H1 (cell line): ENCODE results near the gene RABL2B. TPM values are rescaled to one million over a fixed set of nuclear protein-coding genes. Genes with fewer than 3 reads are reported as not detected.
"Not testable (repeated sequence)": the region's sequence is repeated elsewhere in the genome, so short reads cannot be mapped to it uniquely, and the experiment has no call there.

Experiments used
- CTCF ChIA-PET: fragments of 300-600 bp; sonication (Branson Sonifier 250); formaldehyde crosslinking; loops from one replicate; lab custom pipeline; 2021; ENCODE audit not compliant: partially characterized antibody; lab: Charles Lee
- POLR2A ChIA-PET: fragments of 300-600 bp; sonication (Branson Sonifier 250); formaldehyde crosslinking; loops from one replicate; lab custom pipeline; 2021; ENCODE audit warnings: inconsistent platforms; ENCODE audit not compliant: partially characterized antibody; lab: Charles Lee
- DNase-seq, 2 experiments: peaks; one replicate each; pipeline versions ENCODE4 v3.0.0 to v3.0.0-alpha.2; 2010 to 2022; ENCODE audit warnings: low spot score in 2 of 2, low read depth in 1 of 2, mixed read lengths in 1 of 2
- FAIRE-seq: peaks from 2 replicates; lab custom pipeline; 2011; peaks lifted over from hg19 to GRCh38; lab: Jason Lieb, UNC
- H2AFZ ChIP-seq: 2 replicates; pipeline ENCODE4 v1.8.1; 2012; ENCODE audit warnings: low read length, inconsistent platforms
- H2AK5ac ChIP-seq: 2 replicates; pipeline ENCODE4 v1.6.1; 2013; ENCODE audit warnings: low read depth, low read length
- H2BK120ac ChIP-seq: replicated peaks from 2 replicates; pipeline ENCODE3; 2013; ENCODE audit warnings: low read depth, low read length, inconsistent platforms
- H2BK12ac ChIP-seq: 2 replicates; pipeline ENCODE4 v1.6.1; 2013; ENCODE audit warnings: low read depth, low read length
- H2BK15ac ChIP-seq: 2 replicates; pipeline ENCODE4 v1.6.1; 2013; ENCODE audit warnings: low read length
- H2BK20ac ChIP-seq: 2 replicates; pipeline ENCODE4 v1.6.1; 2013; ENCODE audit warnings: low read length
- H2BK5ac ChIP-seq: 2 replicates; pipeline ENCODE4 v1.6.1; 2013; ENCODE audit warnings: low read depth, low read length
- H3K14ac ChIP-seq: 2 replicates; pipeline ENCODE4 v1.6.1; 2013; ENCODE audit warnings: inconsistent platforms; ENCODE audit not compliant: insufficient read length
- H3K18ac ChIP-seq: 2 replicates; pipeline ENCODE4 v1.6.1; 2013; ENCODE audit warnings: low read length; ENCODE audit errors: extremely low read depth
- H3K23ac ChIP-seq: 2 replicates; pipeline ENCODE4 v1.6.1; 2013; ENCODE audit warnings: inconsistent platforms; ENCODE audit not compliant: insufficient read length
- H3K23me2 ChIP-seq: 2 replicates; pipeline ENCODE4 v1.6.1; 2013; ENCODE audit warnings: low read depth, low read length
- H3K27ac ChIP-seq: 2 replicates; pipeline ENCODE4 v1.6.1; 2011; ENCODE audit warnings: low read depth, low read length, inconsistent platforms
- H3K27me3 ChIP-seq, 4 experiments: replicated peaks in 1 of 4; 1 replicate in 1 of 4; 2 replicates in 3 of 4; pipeline versions ENCODE4 v1.6.1 to v1.8.1; 2011 to 2013; ENCODE audit warnings: low read length in 3 of 4, mild to moderate bottlenecking in 3 of 4, inconsistent platforms in 2 of 4, mixed read lengths in 2 of 4, moderate library complexity in 1 of 4; ENCODE audit not compliant: control insufficient read depth in 3 of 4, insufficient read depth in 3 of 4; ENCODE audit errors: extremely low read depth in 1 of 4
- H3K36me3 ChIP-seq, 4 experiments: 2 replicates each; pipeline versions ENCODE4 v1.6.1 to v1.8.1; 2011 to 2013; ENCODE audit warnings: mild to moderate bottlenecking in 4 of 4, low read length in 3 of 4, moderate library complexity in 2 of 4, control low read depth in 1 of 4, inconsistent platforms in 1 of 4; ENCODE audit not compliant: insufficient read depth in 4 of 4, control insufficient read depth in 2 of 4
- H3K4ac ChIP-seq: replicated peaks from 2 replicates; pipeline ENCODE3; 2013; ENCODE audit warnings: low read length, low read depth, mixed read lengths, inconsistent platforms; ENCODE audit not compliant: insufficient read length
- H3K4me1 ChIP-seq, 4 experiments: replicated peaks in 1 of 4; 1 replicate in 1 of 4; 2 replicates in 3 of 4; pipeline versions ENCODE4 v1.6.1 to v1.8.1; 2011 to 2013; ENCODE audit warnings: low read length in 3 of 4, inconsistent platforms in 2 of 4, mixed read lengths in 1 of 4; ENCODE audit not compliant: insufficient read depth in 4 of 4, control insufficient read depth in 3 of 4
- H3K4me2 ChIP-seq, 2 experiments: 2 replicates each; pipeline versions ENCODE4 v1.6.1 to v1.8.1; 2011 to 2013; ENCODE audit warnings: low read depth in 2 of 2, low read length in 2 of 2, control low read depth in 1 of 2, inconsistent platforms in 1 of 2, mild to moderate bottlenecking in 1 of 2; ENCODE audit not compliant: insufficient read depth in 1 of 2
- H3K4me3 ChIP-seq, 4 experiments: fragments of 200-600, 300-600 bp in 1 of 4; sonication (generic), shearing (Covaris generic), sonication (Bioruptor Twin) in 1 of 4; 2 replicates each; pipeline versions ENCODE4 v1.5.1 to v1.8.1; 2011 to 2016; ENCODE audit warnings: low read length in 4 of 4, low read depth in 3 of 4, control low read depth in 2 of 4, inconsistent platforms in 2 of 4, mild to moderate bottlenecking in 2 of 4, mixed read lengths in 1 of 4, moderate library complexity in 1 of 4; ENCODE audit not compliant: insufficient read depth in 2 of 4; ENCODE audit errors: extremely low read depth in 1 of 4
- H3K56ac ChIP-seq: replicated peaks from 2 replicates; pipeline ENCODE3; 2013; ENCODE audit warnings: low read depth, mild to moderate bottlenecking, mixed read lengths, low read length, inconsistent platforms; ENCODE audit not compliant: insufficient read length
- H3K79me1 ChIP-seq: 2 replicates; pipeline ENCODE4 v1.6.1; 2013; ENCODE audit warnings: low read depth, low read length, control low read depth
- H3K79me2 ChIP-seq, 2 experiments: 2 replicates each; pipeline versions ENCODE4 v1.6.1 to v1.8.1; 2012 to 2013; ENCODE audit warnings: low read length in 2 of 2, mild to moderate bottlenecking in 2 of 2, inconsistent platforms in 1 of 2; ENCODE audit not compliant: insufficient read depth in 2 of 2, control insufficient read depth in 1 of 2
- H3K9ac ChIP-seq, 4 experiments: replicated peaks in 1 of 4; 1 replicate in 1 of 4; 2 replicates in 3 of 4; pipeline versions ENCODE4 v1.6.1 to v1.8.1; 2011 to 2013; ENCODE audit warnings: low read depth in 3 of 4, low read length in 3 of 4, control low read depth in 2 of 4, mild to moderate bottlenecking in 2 of 4, moderate library complexity in 2 of 4, inconsistent platforms in 1 of 4; ENCODE audit errors: extremely low read depth in 1 of 4
- H3K9me3 ChIP-seq, 2 experiments: 2 replicates each; pipeline versions ENCODE4 v1.6.1 to v1.8.1; 2012 to 2013; ENCODE audit warnings: mild to moderate bottlenecking in 2 of 2, moderate library complexity in 2 of 2, control low read depth in 1 of 2, inconsistent platforms in 1 of 2, low read depth in 1 of 2, low read length in 1 of 2, mixed read lengths in 1 of 2; ENCODE audit not compliant: insufficient read depth in 2 of 2
- H4K20me1 ChIP-seq, 2 experiments: replicated peaks in 1 of 2; 2 replicates each; pipeline versions ENCODE3 to v1.8.1; 2011 to 2013; ENCODE audit warnings: inconsistent platforms in 2 of 2, low read length in 2 of 2, mild to moderate bottlenecking in 1 of 2; ENCODE audit not compliant: insufficient read depth in 2 of 2, control insufficient read depth in 1 of 2
- H4K5ac ChIP-seq: 2 replicates; pipeline ENCODE4 v1.6.1; 2013; ENCODE audit warnings: low read length, low read depth, mixed read lengths, inconsistent platforms; ENCODE audit not compliant: insufficient read length
- H4K8ac ChIP-seq: 2 replicates; pipeline ENCODE4 v1.8.0; 2013; ENCODE audit warnings: mild to moderate bottlenecking, moderate library complexity, low read length, inconsistent platforms; ENCODE audit not compliant: insufficient read depth; ENCODE audit errors: extremely low read depth
- H4K91ac ChIP-seq: replicated peaks from 2 replicates; pipeline ENCODE3; 2013; ENCODE audit warnings: low read length, mixed read lengths, inconsistent platforms; ENCODE audit not compliant: insufficient read length
- GABPA ChIP-seq: IDR thresholded peaks from 2 replicates; pipeline ENCODE4 v1.6.1; 2011; ENCODE audit warnings: mild to moderate bottlenecking, low read length, moderate library complexity, borderline replicate concordance; ENCODE audit not compliant: insufficient read depth
- HDAC2 ChIP-seq, 2 experiments: fragments of 300-600 bp in 1 of 2; sonication (generic) in 1 of 2; IDR thresholded peaks; 2 replicates each; pipeline ENCODE4 v1.6.1; 2011 to 2012; ENCODE audit warnings: low read depth in 2 of 2, low read length in 2 of 2, mild to moderate bottlenecking in 2 of 2, moderate library complexity in 2 of 2, borderline replicate concordance in 1 of 2, inconsistent platforms in 1 of 2
- KDM4A ChIP-seq: IDR thresholded peaks from one replicate; pipeline ENCODE4 v1.7.1; 2012; ENCODE audit warnings: low read depth, mild to moderate bottlenecking, moderate library complexity, low read length, inconsistent platforms; ENCODE audit not compliant: severe bottlenecking
- MAX ChIP-seq: IDR thresholded peaks from 2 replicates; pipeline ENCODE4 v1.6.1; 2012; ENCODE audit warnings: inconsistent platforms
- PHF8 ChIP-seq: fragments of 200-600 bp; sonication (generic); conservative IDR thresholded peaks from 2 replicates; pipeline ENCODE4 v1.7.1; 2012; ENCODE audit warnings: low read depth, mild to moderate bottlenecking, inconsistent platforms, low read length, moderate library complexity
- SIN3A ChIP-seq, 2 experiments: IDR thresholded peaks in 1 of 2; conservative IDR thresholded peaks in 1 of 2; 2 replicates each; pipeline ENCODE4 v1.6.1; 2011 to 2012; ENCODE audit warnings: low read length in 2 of 2, improper control_type of control experiment in 1 of 2, low read depth in 1 of 2, mild to moderate bottlenecking in 1 of 2
- SP4 ChIP-seq: IDR thresholded peaks from 2 replicates; pipeline ENCODE4 v1.6.1; 2012; ENCODE audit warnings: low read length, inconsistent platforms
- TAF1 ChIP-seq: IDR thresholded peaks from 2 replicates; pipeline ENCODE4 v1.6.1; 2011; ENCODE audit warnings: mild to moderate bottlenecking, low read depth, low read length
- WGBS, 2 experiments: shearing (Covaris generic) in 1 of 2; methylation state at CpG; one replicate each; pipeline versions ENCODE4 v1.1.6 to v1.1.7; 2013 to 2015; ENCODE audit warnings: low lambda C conversion rate in 2 of 2, mixed read lengths in 2 of 2, inconsistent platforms in 1 of 2, low coverage in 1 of 2, missing lambda C conversion rate in 1 of 2; ENCODE audit not compliant: insufficient replicate concordance in 2 of 2, insufficient coverage in 1 of 2, insufficient read length in 1 of 2; ENCODE audit errors: extremely low coverage in 1 of 2, missing lambda C conversion rate in 1 of 2; 5-methylcytosine and 5-hydroxymethylcytosine counted together
- long read RNA-seq, 2 experiments: library from RNA in 1 of 2; library from capped mRNA in 1 of 2; stranded (forward); transcript quantifications; one replicate each; pipeline ENCODE4 v2.0.0, GENCODE V29; 2021; ENCODE audit warnings: inconsistent platforms in 1 of 2
- polyA minus RNA-seq, 3 experiments: library from RNA; depleted of rRNA, polyadenylated mRNA; stranded (reverse); fragments of >200 nt; gene quantifications; 1 replicate in 2 of 3; 2 replicates in 1 of 3; pipeline ENCODE4 v1.2.3, GENCODE V29; 2011
- polyA plus RNA-seq, 7 experiments: library from polyadenylated mRNA; depleted of rRNA in 3 of 7; stranded (reverse) in 5 of 7; unstranded in 2 of 7; fragments of >200 nt in 5 of 7; fragments of 200-250 nt in 2 of 7; gene quantifications; 1 replicate in 5 of 7; 2 replicates in 1 of 7; 4 replicates in 1 of 7; pipeline versions ENCODE4 v1.2.1 to v1.2.3, GENCODE V29; 2011 to 2013; ENCODE audit warnings: missing spikeins in 2 of 7, mixed read lengths in 2 of 7
- total RNA-seq: library from RNA; stranded (reverse); fragmentation: NEBNext Ultra II Directional; extraction: Animal tissue kit (Norgen Biotek cat#: 25700); gene quantifications from 2 replicates; pipeline ENCODE4 v1.2.1, GENCODE V29; 2021

The RABL2B gene
- 16.2 and 17.1 TPM in 2 replicates for total RNA-seq
- 26.5 and 26.9 TPM in 2 replicates for polyA plus RNA-seq (2011; rRNA removed)
- polyA plus RNA-seq (2011; cell fraction: cytosol; rRNA removed), result 28.4 TPM
- 56.6 TPM for polyA plus RNA-seq (2011; cell fraction: nucleus; rRNA removed)
- 18.8 to 19.8 TPM (median 18.8 TPM) in 4 replicates for polyA plus RNA-seq (2012, experiment 1 of 2)
- polyA plus RNA-seq (2012, experiment 2 of 2), result 13.3 TPM
- 15.5 TPM for polyA plus RNA-seq (2013, experiment 1 of 2)
- polyA plus RNA-seq (2013, experiment 2 of 2), result 13.3 TPM
- polyA minus RNA-seq (2011; rRNA and poly(A)+ RNA removed), result 24.8 and 28.0 TPM in 2 replicates
- 10.6 TPM for polyA minus RNA-seq (2011; cell fraction: cytosol; rRNA and poly(A)+ RNA removed)
- 13.2 TPM for polyA minus RNA-seq (2011; cell fraction: nucleus; rRNA and poly(A)+ RNA removed)
- long read RNA-seq, experiment 1, partial matches to known transcripts, result 1 of 9 reads
- long read RNA-seq, experiment 1, other reads (novel, unspliced or antisense), result 7 of 9 reads
- long read RNA-seq, experiment 2, partial matches to known transcripts, result 0 of 5 reads
- long read RNA-seq, experiment 2, other reads (novel, unspliced or antisense), result 4 of 5 reads

GRCh38 chr22:50783033-50783879 is at the start of gene RABL2B:
Gene RABL2B, minus strand, starts transcription at chr22:50783636. Its CDS starts 1,342 bp downstream, at chr22:50782294.
- POLR2A ChIA-PET, H4K91ac ChIP-seq, H3K23me2 ChIP-seq, H3K79me2 ChIP-seq, H3K9me3 ChIP-seq, H2BK5ac ChIP-seq, H3K79me1 ChIP-seq, H2BK15ac ChIP-seq, H3K4ac ChIP-seq, H2BK20ac ChIP-seq, H2AK5ac ChIP-seq, H3K27me3 ChIP-seq, H3K56ac ChIP-seq, H3K4me1 ChIP-seq, CTCF ChIA-PET, FAIRE-seq, H3K27ac ChIP-seq, H3K23ac ChIP-seq, H2BK120ac ChIP-seq, H2BK12ac ChIP-seq, H4K20me1 ChIP-seq, H3K36me3 ChIP-seq, H4K5ac ChIP-seq, H4K8ac ChIP-seq, H3K18ac ChIP-seq, H3K14ac ChIP-seq: not testable (repeated sequence)
- WGBS, 2 experiments, result 2% methylated on average over 29 of the region's 77 CpGs; no CpG with 5 or more reads in 1 of the 2 experiments
- H2AFZ ChIP-seq, result peak within 1 kb of the TSS; percentile 53; the same call in 1 of the 2 replicates
- peak; percentile 43 to 94 for DNase-seq
- peak within 1 kb of the TSS; percentile 45 to 61 (median 50); a peak in 7 of 8 replicates for H3K4me3 ChIP-seq
- peak within 1 kb of the TSS in 1 of 4 experiments; percentile 49; a peak in 2 of 7 replicates for H3K9ac ChIP-seq
- H3K4me2 ChIP-seq, result peak within 1 kb of the TSS; percentile 62 to 65
- peak; percentile 53 for TF ChIP-seq TAF1
- TF ChIP-seq KDM4A, result peak; percentile 20
- TF ChIP-seq SP4, result peak; percentile 96
- peak in 1 of 2 experiments; percentile 45; a peak in 1 of 4 replicates for TF ChIP-seq HDAC2 (IDR thresholded peaks at IDR 0.05; ENCODE audit: borderline replicate concordance in 1 of 2, low read depth in 2 of 2, low read length in 2 of 2)
- TF ChIP-seq SIN3A (conservative IDR thresholded peaks at IDR 0.05 in 1 of 2, IDR thresholded peaks at IDR 0.05 in 1 of 2; ENCODE audit: low read depth in 1 of 2, low read length in 2 of 2), result peak; percentile 94 to 97
- TF ChIP-seq PHF8, result 0 out of 2 replicates have a peak, but pooled peaks have one; percentile 22
- peak; percentile 56 for TF ChIP-seq MAX
- 0 out of 2 replicates have a peak, but pooled peaks have one; percentile 17 for TF ChIP-seq GABPA
